Gastrocnemius medialis (tissue), 4 donors: Measurements from ENCODE around the gene GPR85.

Source experiments
- CTCF ChIP-seq, 5 experiments: fragments of 450-650 bp in 3 of 5; fragments of 200-600 bp in 2 of 5; sonication (generic) in 2 of 5; IDR thresholded peaks in 4 of 5; conservative IDR thresholded peaks in 1 of 5; 1 replicate in 4 of 5; 2 replicates in 1 of 5; pipeline ENCODE4 v1.5.1; 2016 to 2019; ENCODE audit warnings: antibody characterized with exemption in 5 of 5, mild to moderate bottlenecking in 3 of 5, moderate library complexity in 3 of 5
- POLR2A ChIP-seq, 2 donors: fragments of 450-650 bp; IDR thresholded peaks; one replicate each; pipeline ENCODE4 v1.6.1; 2017; ENCODE audit warnings: antibody characterized with exemption in 2 of 2, mild to moderate bottlenecking in 2 of 2, moderate library complexity in 2 of 2

GRCh38 chr7:113033959-113034358 lies 52.7 kb downstream of the GPR85 start:
- no peak for TF ChIP-seq CTCF (IDR thresholded peaks at IDR 0.05 in 4 of 5, conservative IDR thresholded peaks at IDR 0.05 in 1 of 5)
- TF ChIP-seq POLR2A (IDR thresholded peaks at IDR 0.05) = no peak
